ENCODE data around the gene MINDY4. TPM values are rescaled to one million over a fixed set of nuclear protein-coding genes. Genes with fewer than 3 reads are reported as not detected.
A peak's percentile ranks its signal among the peaks of the same experiment; 100 is the strongest.

MINDY4 gene
- total RNA-seq, 1 donor from 2014 or later: 6.3 TPM

DNA sequence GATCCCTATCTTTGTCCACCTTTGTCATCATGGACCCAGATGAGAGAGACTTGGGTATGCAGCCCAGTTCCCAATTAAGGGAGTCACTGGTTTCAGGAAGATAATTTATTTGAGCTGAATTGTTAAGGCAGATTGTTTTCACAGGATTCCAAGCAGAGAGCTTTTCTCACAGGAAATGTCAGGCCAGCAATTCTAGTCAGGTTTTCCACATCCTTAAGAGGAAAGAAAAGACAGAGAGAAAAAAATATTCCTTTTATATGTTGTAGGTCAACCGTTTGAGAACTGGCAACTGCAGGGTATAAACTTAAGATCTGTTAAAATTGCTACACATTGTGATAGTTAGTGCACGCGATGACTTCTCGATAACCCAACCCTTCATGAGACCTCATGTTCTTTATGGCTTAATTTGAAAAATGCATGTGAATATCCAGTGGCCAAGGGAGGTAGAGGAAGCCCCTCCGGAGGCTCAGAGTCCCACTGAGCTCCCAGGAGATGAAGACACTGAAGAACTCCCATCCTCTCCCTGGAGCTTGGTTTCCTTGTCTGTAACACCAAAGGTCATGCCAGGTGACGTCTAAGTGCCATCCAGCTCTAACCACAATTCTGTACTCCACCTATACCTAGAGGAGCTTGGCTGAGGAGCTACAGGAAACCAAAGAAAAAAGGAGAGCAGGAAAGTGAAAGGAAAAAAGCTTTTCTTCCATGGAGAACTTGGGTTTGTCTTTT lies 45.6 kb downstream of the MINDY4 start:
- TF ChIP-seq, protein P1, sequence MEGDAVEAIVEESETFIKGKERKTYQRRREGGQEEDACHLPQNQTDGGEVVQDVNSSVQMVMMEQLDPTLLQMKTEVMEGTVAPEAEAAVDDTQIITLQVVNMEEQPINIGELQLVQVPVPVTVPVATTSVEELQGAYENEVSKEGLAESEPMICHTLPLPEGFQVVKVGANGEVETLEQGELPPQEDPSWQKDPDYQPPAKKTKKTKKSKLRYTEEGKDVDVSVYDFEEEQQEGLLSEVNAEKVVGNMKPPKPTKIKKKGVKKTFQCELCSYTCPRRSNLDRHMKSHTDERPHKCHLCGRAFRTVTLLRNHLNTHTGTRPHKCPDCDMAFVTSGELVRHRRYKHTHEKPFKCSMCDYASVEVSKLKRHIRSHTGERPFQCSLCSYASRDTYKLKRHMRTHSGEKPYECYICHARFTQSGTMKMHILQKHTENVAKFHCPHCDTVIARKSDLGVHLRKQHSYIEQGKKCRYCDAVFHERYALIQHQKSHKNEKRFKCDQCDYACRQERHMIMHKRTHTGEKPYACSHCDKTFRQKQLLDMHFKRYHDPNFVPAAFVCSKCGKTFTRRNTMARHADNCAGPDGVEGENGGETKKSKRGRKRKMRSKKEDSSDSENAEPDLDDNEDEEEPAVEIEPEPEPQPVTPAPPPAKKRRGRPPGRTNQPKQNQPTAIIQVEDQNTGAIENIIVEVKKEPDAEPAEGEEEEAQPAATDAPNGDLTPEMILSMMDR (IDR thresholded peaks at IDR 0.05): no peak
- Mint-ChIP-seq H3K27me3 (ENCODE audit: low read depth) (peaks cover 2% of the 10 kb centered on the region), H3K4me1 (ENCODE audit: low read depth) (peaks cover 46% of the 10 kb centered on the region), H3K9me3 (ENCODE audit: low read depth) (no peaks in the 10 kb centered on the region), H3K36me3 (ENCODE audit: low read depth) (peaks cover 1% of the 10 kb centered on the region), H3K4me3 (ENCODE audit: unreplicated experiment) (no peak overlapping the region), H3K27ac (ENCODE audit: unreplicated experiment) (peak overlapping the region; percentile 63)
- DNase-seq (ENCODE audit: low spot score): no peak

DNA sequence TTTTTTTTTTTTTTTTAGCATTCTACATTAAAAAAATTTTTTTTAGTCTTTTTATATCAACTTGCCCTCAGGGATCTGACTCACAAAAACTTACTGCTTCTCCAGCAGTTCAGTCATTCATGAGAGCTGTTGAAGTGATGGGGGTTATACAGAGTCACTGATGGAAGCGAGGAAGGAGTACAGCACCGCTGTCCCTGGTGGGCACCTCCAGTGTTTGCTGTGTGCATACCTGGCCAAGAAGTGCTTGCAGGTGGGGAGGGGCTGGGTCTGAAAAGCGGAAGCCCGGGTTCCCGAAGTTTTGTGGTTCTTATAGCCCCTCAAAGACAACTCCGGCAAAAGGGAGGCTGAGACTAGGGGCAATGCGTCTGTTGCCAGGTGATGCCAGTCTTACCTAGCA lies 46.2 kb downstream of the MINDY4 start:
- Mint-ChIP-seq H3K36me3 (ENCODE audit: low read depth) (peaks cover 1% of the 10 kb centered on the region), H3K9me3 (ENCODE audit: low read depth) (no peaks in the 10 kb centered on the region), H3K27me3 (ENCODE audit: low read depth) (peaks cover 2% of the 10 kb centered on the region), H3K4me1 (ENCODE audit: low read depth) (peaks cover 46% of the 10 kb centered on the region), H3K27ac (ENCODE audit: unreplicated experiment) (peak overlapping the region; percentile 22), H3K4me3 (ENCODE audit: unreplicated experiment) (no peak overlapping the region)
- TF ChIP-seq, protein P1 (IDR thresholded peaks at IDR 0.05): no peak
- no peak for DNase-seq (ENCODE audit: low spot score)

DNA sequence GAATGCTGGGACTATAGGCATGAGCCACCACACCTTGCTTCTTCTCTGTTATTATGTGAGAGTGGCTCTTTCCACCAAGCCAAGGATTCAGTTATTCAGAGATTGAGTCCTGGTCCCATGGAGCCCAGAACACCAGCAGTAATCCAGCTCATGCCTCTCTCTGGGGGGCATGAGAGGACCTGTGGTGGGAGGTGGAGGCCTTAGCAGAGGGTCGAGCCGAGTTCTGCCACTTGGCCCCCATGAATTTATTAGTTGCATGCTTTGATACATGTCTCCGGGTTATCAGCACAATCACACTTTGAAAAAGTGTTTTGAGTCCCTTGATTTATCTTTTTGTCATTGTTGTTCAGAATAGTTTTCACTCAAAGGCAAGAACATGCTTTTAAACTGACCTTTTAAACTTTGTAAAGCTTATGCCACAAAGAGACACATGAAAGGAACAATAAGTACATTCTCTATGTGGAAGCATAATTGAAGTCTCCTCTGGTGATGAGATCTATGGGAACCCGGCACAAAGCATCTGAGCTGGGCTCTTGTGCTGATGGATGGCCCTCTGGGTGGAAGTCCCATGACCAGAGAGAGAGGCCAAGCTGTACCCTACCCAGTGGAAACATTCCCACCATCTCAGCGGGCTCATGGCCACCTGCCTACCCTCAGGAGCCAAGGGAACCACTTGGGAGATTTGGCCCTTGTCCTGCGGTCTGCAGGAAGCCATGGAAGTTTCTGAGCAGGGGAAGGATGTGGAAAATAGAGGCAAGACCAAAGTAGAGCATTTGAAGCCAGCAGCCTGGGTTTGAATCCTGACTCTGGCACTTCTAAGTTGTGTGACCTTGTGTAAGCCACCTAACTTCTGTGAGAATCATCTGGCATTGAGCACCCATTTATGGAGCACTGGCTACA lies 53.9 kb downstream of the MINDY4 start:
- no peaks in the 10 kb centered on the region for H3K4me1 Mint-ChIP-seq (ENCODE audit: low read depth)
- no peaks in the 10 kb centered on the region for H3K9me3 Mint-ChIP-seq (ENCODE audit: low read depth)
- H3K27me3 Mint-ChIP-seq (ENCODE audit: low read depth): no peaks in the 10 kb centered on the region
- no peak overlapping the region for H3K4me3 Mint-ChIP-seq (ENCODE audit: unreplicated experiment)
- TF ChIP-seq, protein P1 (IDR thresholded peaks at IDR 0.05): no peak
- no peak overlapping the region for H3K27ac Mint-ChIP-seq (ENCODE audit: unreplicated experiment)
- no peak for DNase-seq (ENCODE audit: low spot score)
- H3K36me3 Mint-ChIP-seq (ENCODE audit: low read depth): peaks cover 11% of the 10 kb centered on the region

DNA sequence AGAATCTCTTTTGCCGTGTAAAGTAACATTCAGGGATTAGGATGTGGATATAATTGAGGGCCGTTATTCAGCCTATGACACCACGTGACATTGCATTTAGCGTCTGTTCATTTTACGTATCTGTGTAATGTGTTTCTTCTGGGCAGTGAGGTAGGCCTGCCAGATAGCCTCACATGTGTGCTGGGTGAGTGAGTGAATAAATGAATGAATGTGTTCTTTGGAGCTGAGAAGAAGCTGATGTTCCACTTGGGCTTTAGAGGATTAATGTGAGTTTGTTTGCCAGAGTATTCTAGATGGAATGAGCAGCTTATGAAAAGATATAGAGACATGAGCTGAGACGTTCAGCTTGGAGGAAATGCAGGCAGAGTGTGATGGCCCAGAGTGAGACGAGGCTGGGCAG lies 55.0 kb downstream of the MINDY4 start:
- peaks cover 15% of the 10 kb centered on the region for H3K36me3 Mint-ChIP-seq (ENCODE audit: low read depth)
- H3K27ac Mint-ChIP-seq (ENCODE audit: unreplicated experiment): no peak overlapping the region
- no peaks in the 10 kb centered on the region for H3K4me1 Mint-ChIP-seq (ENCODE audit: low read depth)
- H3K4me3 Mint-ChIP-seq (ENCODE audit: unreplicated experiment): no peak overlapping the region
- H3K9me3 Mint-ChIP-seq (ENCODE audit: low read depth): peaks cover 3% of the 10 kb centered on the region
- TF ChIP-seq, protein P1 (IDR thresholded peaks at IDR 0.05): no peak
- DNase-seq (ENCODE audit: low spot score): no peak
- H3K27me3 Mint-ChIP-seq (ENCODE audit: low read depth): no peaks in the 10 kb centered on the region

DNA sequence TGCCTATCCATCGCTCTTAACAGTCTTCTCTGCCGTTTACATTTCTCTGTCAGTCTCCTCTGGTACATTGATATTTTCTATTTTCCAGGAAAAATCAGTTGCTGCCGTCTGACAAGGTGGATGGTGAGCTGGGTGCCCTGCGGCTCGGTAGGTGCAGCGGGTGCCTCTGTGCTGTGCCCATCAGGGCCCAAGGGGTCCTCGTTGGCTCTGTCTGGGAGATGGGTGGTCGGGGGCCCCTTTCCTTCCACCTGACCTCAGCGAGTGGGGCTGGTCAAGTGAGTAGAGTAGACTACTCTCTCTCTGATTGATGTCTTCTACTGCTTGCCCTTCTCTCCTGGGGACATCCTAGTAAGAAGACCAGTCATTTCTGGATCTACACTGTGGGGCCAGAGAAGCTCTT lies 57.4 kb downstream of the MINDY4 start:
- TF ChIP-seq, protein P1 (IDR thresholded peaks at IDR 0.05): no peak
- H3K4me1 Mint-ChIP-seq (ENCODE audit: low read depth): no peaks in the 10 kb centered on the region

More for the DNA sequence above, 57.4 kb downstream of the MINDY4 start:
- Mint-ChIP-seq H3K36me3 (ENCODE audit: low read depth) (peaks cover 21% of the 10 kb centered on the region), H3K4me3 (ENCODE audit: unreplicated experiment) (no peak overlapping the region), H3K9me3 (ENCODE audit: low read depth) (peaks cover 6% of the 10 kb centered on the region), H3K27me3 (ENCODE audit: low read depth) (no peaks in the 10 kb centered on the region), H3K27ac (ENCODE audit: unreplicated experiment) (no peak overlapping the region)
- no peak for DNase-seq (ENCODE audit: low spot score)

Data from chondrocyte (in vitro differentiated cells).